Heart left ventricle (tissue), 13 donors: ENCODE results near the gene BPHL.

ENCODE experiments used
- POLR2A ChIP-seq, 2 donors: fragments of 450-650 bp; IDR thresholded peaks; one replicate each; pipeline ENCODE4 v1.6.1; 2017; ENCODE audit warnings: antibody characterized with exemption in 2 of 2, mild to moderate bottlenecking in 2 of 2, moderate library complexity in 2 of 2
- TF ChIP-seq, protein P1 (sequence below), 12 donors: fragments of 200-600 bp; sonication (generic) in 4 of 12; IDR thresholded peaks; one replicate each; pipeline versions ENCODE4 v1.5.0 to v1.8.0; 2018 to 2022; ENCODE audit warnings: antibody characterized with exemption in 12 of 12, mild to moderate bottlenecking in 5 of 12
- donor health status: ischemic (EF 13 %, LVEDD 7.1; RV severe dilation, severe dysfunction).
- donor health status: DM: no; HTN: yes; CAD: no.
- donor health status: DM: no; HTN: no; CAD: no.
- donor health status: ischemic (EF 25% LVEDD 6.9; RV normal size, moderate dysfunction).
- donor health status: ischemic (EF 25% LVEDD 5.7; RV mildly dilated, moderate dysfunction).
- donor health status: ischemic (EF 35%, LVEDD 5.7; RV mildly dilated, moderate dysfunction).
- donor health status: nonischemic (EF 11% LVEDD 7.7; RV severe dilation, severe dysfunction).
- donor health status: DM: yes; HTN: yes; CAD: no.
- donor health status: PGD.
- donor health status: ischemic (EF 29% LVEDD 5.4; RV normal size, mild dysfunction).
- donor health status: nonischemic (EF 23%, LVEDD 6.1; RV moderate dilation, normal function).

DNA sequence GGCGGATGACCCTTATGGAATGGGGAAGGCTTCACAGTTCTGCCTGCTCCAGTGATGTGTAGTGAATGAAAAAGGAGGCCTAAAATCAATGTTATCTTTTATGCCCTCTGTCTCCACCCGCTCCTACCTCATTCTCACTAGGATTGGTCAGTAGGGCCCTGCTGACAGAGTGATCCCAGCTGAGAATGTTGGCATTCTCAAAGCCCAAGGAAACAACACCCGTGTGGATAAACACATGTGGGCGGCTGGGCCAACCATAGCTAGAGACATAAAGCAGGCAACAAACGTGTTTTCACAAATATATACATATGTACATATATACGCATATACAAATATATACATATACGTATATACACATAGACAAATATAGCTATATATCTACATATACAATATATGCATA is 45.7 kb upstream of the BPHL start:
- TF ChIP-seq POLR2A (IDR thresholded peaks at IDR 0.05), result no peak
- TF ChIP-seq, protein P1, sequence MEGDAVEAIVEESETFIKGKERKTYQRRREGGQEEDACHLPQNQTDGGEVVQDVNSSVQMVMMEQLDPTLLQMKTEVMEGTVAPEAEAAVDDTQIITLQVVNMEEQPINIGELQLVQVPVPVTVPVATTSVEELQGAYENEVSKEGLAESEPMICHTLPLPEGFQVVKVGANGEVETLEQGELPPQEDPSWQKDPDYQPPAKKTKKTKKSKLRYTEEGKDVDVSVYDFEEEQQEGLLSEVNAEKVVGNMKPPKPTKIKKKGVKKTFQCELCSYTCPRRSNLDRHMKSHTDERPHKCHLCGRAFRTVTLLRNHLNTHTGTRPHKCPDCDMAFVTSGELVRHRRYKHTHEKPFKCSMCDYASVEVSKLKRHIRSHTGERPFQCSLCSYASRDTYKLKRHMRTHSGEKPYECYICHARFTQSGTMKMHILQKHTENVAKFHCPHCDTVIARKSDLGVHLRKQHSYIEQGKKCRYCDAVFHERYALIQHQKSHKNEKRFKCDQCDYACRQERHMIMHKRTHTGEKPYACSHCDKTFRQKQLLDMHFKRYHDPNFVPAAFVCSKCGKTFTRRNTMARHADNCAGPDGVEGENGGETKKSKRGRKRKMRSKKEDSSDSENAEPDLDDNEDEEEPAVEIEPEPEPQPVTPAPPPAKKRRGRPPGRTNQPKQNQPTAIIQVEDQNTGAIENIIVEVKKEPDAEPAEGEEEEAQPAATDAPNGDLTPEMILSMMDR (IDR thresholded peaks at IDR 0.05), result no peak
